T-cell (primary cell): ENCODE measurements around the gene GIGYF2. TPM values are rescaled to one million over a fixed set of nuclear protein-coding genes. Genes with fewer than 3 reads are reported as not detected.

Experiments used
- ATAC-seq, 4 experiments: fragments of 200-7000 bp in 3 of 4; fragments of 150-1000 bp in 1 of 4; cut with Tn5 transposase; replicated peaks in 1 of 4; 1 replicate in 3 of 4; 2 replicates in 1 of 4; pipeline ENCODE4 v1.10.0; 2021; ENCODE audit warnings: moderate library complexity in 3 of 4, mild to moderate bottlenecking in 2 of 4, moderate number of reproducible peaks in 1 of 4
- CTCF ChIA-PET, 2 donors: fragments of 300-600 bp; sonication (Branson Sonifier 250); formaldehyde crosslinking; loops; one replicate each; lab custom pipeline; 2022; ENCODE audit warnings: antibody characterized with exemption in 2 of 2; lab: Charles Lee
- POLR2A ChIA-PET, 2 donors: fragments of 300-600 bp; sonication (Branson Sonifier 250); formaldehyde crosslinking; loops; one replicate each; lab custom pipeline; 2022; ENCODE audit warnings: antibody characterized with exemption in 2 of 2; lab: Charles Lee
- DNase-seq, 35 experiments: peaks; one replicate each; pipeline versions ENCODE4 v3.0.0 to v3.0.0-alpha.2; 2013 to 2023
- H3K27ac ChIP-seq: one replicate; pipeline ENCODE4 v1.5.1; 2013; ENCODE audit warnings: low read length
- H3K27me3 ChIP-seq, 2 experiments: replicated peaks in 1 of 2; 1 replicate in 1 of 2; 2 replicates in 1 of 2; pipeline versions ENCODE4 v1.6.1 to v1.7.0; 2013; ENCODE audit warnings: low read length in 1 of 2, mixed read lengths in 1 of 2; ENCODE audit not compliant: control insufficient read depth in 2 of 2, insufficient read depth in 2 of 2; ENCODE audit errors: extremely low read depth in 1 of 2
- H3K36me3 ChIP-seq, 2 donors: 1 replicate in 1 of 2; 2 replicates in 1 of 2; pipeline versions ENCODE4 v1.6.1 to v1.7.0; 2013; ENCODE audit warnings: low read length in 1 of 2; ENCODE audit not compliant: control insufficient read depth in 2 of 2, insufficient read depth in 1 of 2; ENCODE audit errors: extremely low read depth in 1 of 2
- H3K4me1 ChIP-seq, 2 experiments: 1 replicate in 1 of 2; 2 replicates in 1 of 2; pipeline versions ENCODE4 v1.6.1 to v1.7.0; 2013; ENCODE audit warnings: low read length in 2 of 2, mixed read lengths in 1 of 2; ENCODE audit not compliant: insufficient read depth in 2 of 2, control insufficient read depth in 1 of 2; ENCODE audit errors: extremely low read depth in 1 of 2
- H3K4me3 ChIP-seq, 2 donors: 1 replicate in 1 of 2; 2 replicates in 1 of 2; pipeline versions ENCODE4 v1.5.1 to v1.7.0; 2013; ENCODE audit warnings: mild to moderate bottlenecking in 2 of 2, low read length in 1 of 2, moderate library complexity in 1 of 2; ENCODE audit not compliant: control insufficient read depth in 1 of 2; ENCODE audit errors: extremely low read depth in 1 of 2
- H3K9me3 ChIP-seq: 2 replicates; pipeline ENCODE4 v1.7.0; 2013
- H3K27ac Mint-ChIP-seq, 2 donors: one replicate each; pipeline ENCODE4 v1.8.0; 2020 to 2021; ENCODE audit warnings: mild to moderate bottlenecking in 2 of 2, mixed read lengths in 2 of 2
- H3K27me3 Mint-ChIP-seq, 2 donors: one replicate each; pipeline ENCODE4 v1.8.0; 2021 to 2022; ENCODE audit warnings: mixed read lengths in 2 of 2
- H3K36me3 Mint-ChIP-seq: one replicate; pipeline ENCODE4 v1.8.0; 2021; ENCODE audit warnings: mixed read lengths
- H3K4me1 Mint-ChIP-seq, 3 donors: one replicate each; pipeline ENCODE4 v1.8.0; 2020 to 2022; ENCODE audit warnings: mixed read lengths in 3 of 3, mild to moderate bottlenecking in 1 of 3
- H3K4me3 Mint-ChIP-seq, 3 donors: one replicate each; pipeline ENCODE4 v1.8.0; 2020 to 2022; ENCODE audit warnings: mild to moderate bottlenecking in 3 of 3, mixed read lengths in 3 of 3, moderate library complexity in 3 of 3
- H3K9me3 Mint-ChIP-seq, 3 donors: one replicate each; pipeline ENCODE4 v1.8.0; 2020 to 2022; ENCODE audit warnings: mixed read lengths in 3 of 3
- WGBS: methylation state at CpG from one replicate; pipeline ENCODE4 v1.1.5; 2013; ENCODE audit warnings: missing lambda C conversion rate; ENCODE audit not compliant: insufficient coverage; 5-methylcytosine and 5-hydroxymethylcytosine counted together
- total RNA-seq, 35 experiments: library from RNA in 6 of 35; stranded (reverse) in 6 of 35; fragments of 120-200 nt in 1 of 35; gene quantifications; one replicate each; pipeline versions ENCODE4 v1.2.1 to v1.2.4 and lab custom pipeline; 2013 to 2026

Gene GIGYF2
- total RNA-seq, 5 donors from 2014 or later (not counting 1 experiment from before 2014, with no cell fraction given): 57.8 to 76.8 (median 68.7) TPM

- peaks cover 3 to 50% of the 10 kb centered on the region in 2 donors for H3K36me3 ChIP-seq
- no peak overlapping the region for H3K4me3 ChIP-seq
- H3K27me3 ChIP-seq: no peaks in the 10 kb centered on the region
- H3K9me3 Mint-ChIP-seq: no peaks in the 10 kb centered on the region
- no peak for ATAC-seq
- no peak for DNase-seq
- no peaks in the 10 kb centered on the region for H3K4me1 ChIP-seq
- no peak overlapping the region for H3K27ac ChIP-seq
- POLR2A ChIA-PET: no interaction called here
- H3K4me1 Mint-ChIP-seq: peaks cover 0 to 17% (median 14%) of the 10 kb centered on the region in 3 donors
- H3K27ac Mint-ChIP-seq: no peak overlapping the region
- H3K4me3 Mint-ChIP-seq: no peak overlapping the region
- no peaks in the 10 kb centered on the region for H3K27me3 Mint-ChIP-seq
- WGBS: no CpG with 5 or more reads among the region's 2 CpGs
- no peaks in the 10 kb centered on the region for H3K9me3 ChIP-seq
- CTCF ChIA-PET: interaction anchor here (0.6 to 0.7 kb wide), 2 partner anchors 9 to 13 kb away, joined by 3 to 7 read pairs; no protein-coding TSS in a partner anchor
- H3K36me3 Mint-ChIP-seq: peaks cover 43% of the 10 kb centered on the region
Measured at GRCh38 chr2:232731470-232731869, 34.3 kb downstream of the GIGYF2 start.

DNA sequence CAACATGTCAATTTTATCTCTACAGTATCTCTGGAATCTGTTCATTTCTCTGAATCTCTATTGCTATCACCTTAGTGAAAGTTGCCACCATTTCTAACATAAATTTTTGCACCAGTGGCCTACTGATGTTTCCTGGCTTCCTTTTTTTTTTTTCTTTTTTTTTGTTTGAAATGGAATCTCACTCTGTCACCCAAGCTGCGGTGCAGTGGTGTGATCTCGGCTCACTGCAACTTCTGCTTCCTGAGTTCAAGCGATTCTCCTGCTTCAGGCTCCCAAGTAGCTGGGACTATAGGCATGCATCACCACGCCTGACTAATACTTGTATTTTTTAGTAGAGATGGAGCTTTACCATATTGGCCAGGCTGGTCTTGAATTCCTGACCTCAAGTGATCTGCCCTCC lies 44.2 kb downstream of the GIGYF2 start:
- H3K4me3 Mint-ChIP-seq: no peak overlapping the region
- POLR2A ChIA-PET: interaction anchor here in 1 of 2 donors (0.7 kb wide), 1 partner anchor 17 kb away, joined by 4 read pairs; no protein-coding TSS in a partner anchor
- no peaks in the 10 kb centered on the region for H3K9me3 ChIP-seq
- H3K27ac Mint-ChIP-seq: peak overlapping the region in 1 of 2 donors; percentile 17
- H3K4me1 ChIP-seq: no peaks in the 10 kb centered on the region
- peaks cover 0 to 12% of the 10 kb centered on the region in 2 donors for H3K36me3 ChIP-seq
- H3K27me3 ChIP-seq: no peaks in the 10 kb centered on the region
- DNase-seq: no peak
- no peaks in the 10 kb centered on the region for H3K9me3 Mint-ChIP-seq
- no peak overlapping the region for H3K27ac ChIP-seq
- WGBS: no CpG with 5 or more reads among the region's 4 CpGs
- peaks cover 30% of the 10 kb centered on the region for H3K36me3 Mint-ChIP-seq
- CTCF ChIA-PET: interaction anchor here in 1 of 2 donors (0.6 kb wide), 1 partner anchor 197 kb away, joined by 3 read pairs; no protein-coding TSS in a partner anchor
- no peak overlapping the region for H3K4me3 ChIP-seq
- H3K27me3 Mint-ChIP-seq: no peaks in the 10 kb centered on the region
- no peak for ATAC-seq
- H3K4me1 Mint-ChIP-seq: peaks cover 5 to 17% (median 5%) of the 10 kb centered on the region in 3 donors

GRCh38 chr2:232741972-232742371 lies 44.8 kb downstream of the GIGYF2 start:
- no peaks in the 10 kb centered on the region for H3K9me3 Mint-ChIP-seq
- no peaks in the 10 kb centered on the region for H3K9me3 ChIP-seq
- H3K4me3 ChIP-seq: no peak overlapping the region
- H3K4me1 Mint-ChIP-seq: peaks cover 5 to 17% (median 5%) of the 10 kb centered on the region in 3 donors
- H3K27ac ChIP-seq: no peak overlapping the region
- CTCF ChIA-PET: no interaction called here
- H3K27me3 Mint-ChIP-seq: no peaks in the 10 kb centered on the region
- no peaks in the 10 kb centered on the region for H3K4me1 ChIP-seq
- WGBS: no CpG with 5 or more reads among the region's 3 CpGs
- H3K4me3 Mint-ChIP-seq: no peak overlapping the region
- DNase-seq: no peak
- POLR2A ChIA-PET: interaction anchor here in 1 of 2 donors (0.7 kb wide), 1 partner anchor 17 kb away, joined by 4 read pairs; no protein-coding TSS in a partner anchor
- peaks cover 0 to 8% of the 10 kb centered on the region in 2 donors for H3K36me3 ChIP-seq
- H3K36me3 Mint-ChIP-seq: peaks cover 29% of the 10 kb centered on the region
- H3K27ac Mint-ChIP-seq: peak overlapping the region in 1 of 2 donors; percentile 17
- ATAC-seq: no peak
- no peaks in the 10 kb centered on the region for H3K27me3 ChIP-seq

DNA sequence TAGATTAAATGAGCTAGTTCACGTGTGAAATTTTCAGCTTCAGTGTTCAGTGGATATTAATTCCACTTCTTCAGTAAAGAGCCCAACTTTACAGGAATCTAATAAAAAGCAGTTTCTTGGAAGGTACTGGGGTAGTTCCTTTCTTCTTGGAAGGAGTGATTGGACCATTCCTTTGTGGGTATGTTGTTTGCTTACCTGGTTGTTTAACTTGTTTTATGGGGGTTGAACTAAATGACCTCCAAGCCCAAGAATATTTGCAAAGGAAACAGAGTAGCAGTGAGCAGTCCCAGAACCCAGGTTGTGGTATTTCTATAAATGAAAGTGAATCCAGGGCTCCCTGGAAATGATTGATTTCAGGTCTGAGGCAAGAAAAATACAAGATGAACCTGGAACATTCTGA lies 47.8 kb downstream of the GIGYF2 start:
- Histone ChIP-seq H3K4me3 (no peak overlapping the region), H3K27me3 (no peaks in the 10 kb centered on the region), H3K27ac (no peak overlapping the region), H3K4me1 (no peaks in the 10 kb centered on the region), H3K9me3 (no peaks in the 10 kb centered on the region), H3K36me3 (peaks cover 0 to 25% of the 10 kb centered on the region in 2 donors)
- Mint-ChIP-seq H3K27me3 (no peaks in the 10 kb centered on the region), H3K36me3 (peaks cover 40% of the 10 kb centered on the region), H3K4me1 (peaks cover 5 to 17% (median 5%) of the 10 kb centered on the region in 3 donors), H3K27ac (no peak overlapping the region), H3K9me3 (no peaks in the 10 kb centered on the region), H3K4me3 (no peak overlapping the region)
- no CpG with 5 or more reads among the region's 1 CpG for WGBS
- DNase-seq: no peak
- CTCF ChIA-PET: no interaction called here
- POLR2A ChIA-PET: interaction anchor here in 1 of 2 donors (0.5 kb wide), 1 partner anchor 333 kb away, joined by 3 read pairs; no protein-coding TSS in a partner anchor
- ATAC-seq: no peak

- no peak overlapping the region for H3K4me3 Mint-ChIP-seq
- peaks cover 3 to 6% (median 5%) of the 10 kb centered on the region in 3 donors for H3K4me1 Mint-ChIP-seq
- H3K27ac ChIP-seq: no peak overlapping the region
- no CpG with 5 or more reads among the region's 3 CpGs for WGBS
- H3K4me3 ChIP-seq: no peak overlapping the region
- DNase-seq: no peak
- H3K9me3 ChIP-seq: no peaks in the 10 kb centered on the region
- H3K36me3 Mint-ChIP-seq: peaks cover 45% of the 10 kb centered on the region
- H3K36me3 ChIP-seq: peaks cover 3 to 44% of the 10 kb centered on the region in 2 donors
- no peaks in the 10 kb centered on the region for H3K27me3 Mint-ChIP-seq
- POLR2A ChIA-PET: no interaction called here
- no peak overlapping the region for H3K27ac Mint-ChIP-seq
- CTCF ChIA-PET: no interaction called here
- H3K9me3 Mint-ChIP-seq: no peaks in the 10 kb centered on the region
- H3K27me3 ChIP-seq: no peaks in the 10 kb centered on the region
- no peaks in the 10 kb centered on the region for H3K4me1 ChIP-seq
- no peak for ATAC-seq
Measured at GRCh38 chr2:232748038-232748437, 50.9 kb downstream of the GIGYF2 start.

- Mint-ChIP-seq H3K36me3 (peaks cover 41% of the 10 kb centered on the region), H3K9me3 (no peaks in the 10 kb centered on the region), H3K4me3 (no peak overlapping the region), H3K4me1 (peaks cover 0 to 6% (median 0%) of the 10 kb centered on the region in 3 donors), H3K27ac (peak overlapping the region in 1 of 2 donors; percentile 23), H3K27me3 (no peaks in the 10 kb centered on the region)
- ChIA-PET POLR2A (no interaction called here), CTCF (interaction anchor here in 1 of 2 donors (0.6 kb wide), 1 partner anchor 134 kb away, joined by 3 read pairs; no protein-coding TSS in a partner anchor)
- DNase-seq (no peak), ATAC-seq (no peak)
- no peaks in the 10 kb centered on the region for H3K27me3 ChIP-seq
- 63% methylated on average over 1 of the region's 3 CpGs for WGBS
- no peaks in the 10 kb centered on the region for H3K4me1 ChIP-seq
- peaks cover 3 to 44% of the 10 kb centered on the region in 2 donors for H3K36me3 ChIP-seq
- H3K4me3 ChIP-seq: no peak overlapping the region
- no peaks in the 10 kb centered on the region for H3K9me3 ChIP-seq
- no peak overlapping the region for H3K27ac ChIP-seq
Measured at GRCh38 chr2:232749331-232749730, 52.2 kb downstream of the GIGYF2 start.
